Cardiac ventricle fibroblast (primary cell): Measurements from ENCODE around the gene TOMM40L. TPM values are rescaled to one million over a fixed set of nuclear protein-coding genes. Genes with fewer than 3 reads are reported as not detected.

ENCODE experiments used
- total RNA-seq: library from RNA; depleted of rRNA; stranded (reverse); fragments of >200 nt; gene quantifications from 2 replicates; pipeline ENCODE4 v1.2.3, GENCODE V29; 2015

TOMM40L gene
- 2.7 and 5.8 TPM in 2 replicates for total RNA-seq

GRCh38 chr1:161225534-161226319 is at the start of gene TOMM40L:
Gene TOMM40L, plus strand, starts transcription at chr1:161226060. Its CDS starts 430 bp downstream, at chr1:161226490.

GRCh38 chr1:161177112-161177935 is 48.5 kb upstream of the TOMM40L start, which contains the start of gene B4GALT3:
Gene B4GALT3, minus strand, starts transcription at chr1:161177507. Its CDS starts 1,447 bp downstream, at chr1:161176060.

GRCh38 chr1:161198897-161199431 is 26.9 kb upstream of the TOMM40L start, which contains the start of gene ADAMTS4:
Gene ADAMTS4, minus strand, starts transcription at chr1:161199054. Its CDS starts 427 bp downstream, at chr1:161198627.

GRCh38 chr1:161201836-161202712 is 23.8 kb upstream of the TOMM40L start, which contains the start of gene NDUFS2:
Gene NDUFS2, plus strand, starts transcription at chr1:161202367. Its CDS starts 19 bp downstream, at chr1:161202386.

GRCh38 chr1:161215076-161215475 is 10.8 kb upstream of the TOMM40L start, which contains the start of gene FCER1G:
Gene FCER1G, plus strand, starts transcription at chr1:161215295. Its CDS starts 27 bp downstream, at chr1:161215322.

GRCh38 chr1:161238039-161238473 is 12.2 kb downstream of the TOMM40L start, which contains the start of gene NR1I3:
Gene NR1I3, minus strand, starts transcription at chr1:161238203. Its CDS starts 1,638 bp downstream, at chr1:161236565.

GRCh38 chr1:161258439-161259344 is 32.8 kb downstream of the TOMM40L start, which contains the start of gene PCP4L1:
Gene PCP4L1, plus strand, starts transcription at chr1:161258745. Its CDS starts 230 bp downstream, at chr1:161258975.

Other genes starting within 250 kb of the TOMM40L start
- gene F11R, start 204.9 kb upstream of the TOMM40L start, total RNA-seq, result 4.1 and 10.9 TPM in 2 replicates
- gene TSTD1, start 187.1 kb upstream of the TOMM40L start, total RNA-seq, result 14.5 and 21.0 TPM in 2 replicates
- gene USF1, start 180.1 kb upstream of the TOMM40L start, total RNA-seq, result 25.1 and 30.8 TPM in 2 replicates
- not detected in 2 replicates for gene ARHGAP30, start 156.2 kb upstream of the TOMM40L start, total RNA-seq
- gene NECTIN4, start 136.5 kb upstream of the TOMM40L start, total RNA-seq, result 0.10 TPM in 1 of 2 replicates, not detected in the other
- gene KLHDC9, start 127.7 kb upstream of the TOMM40L start, total RNA-seq, result 2.0 and 2.6 TPM in 2 replicates
- gene PFDN2, start 108.0 kb upstream of the TOMM40L start, total RNA-seq, result 34.9 and 36.8 TPM in 2 replicates
- 12.6 and 18.6 TPM in 2 replicates for gene NIT1, start 108.0 kb upstream of the TOMM40L start, total RNA-seq
- 26.5 and 28.1 TPM in 2 replicates for gene DEDD, start 93.4 kb upstream of the TOMM40L start, total RNA-seq
- 79.6 and 90.7 TPM in 2 replicates for gene UFC1, start 72.1 kb upstream of the TOMM40L start, total RNA-seq
- 11.8 and 16.2 TPM in 2 replicates for gene USP21, start 66.6 kb upstream of the TOMM40L start, total RNA-seq
- 6.2 and 7.9 TPM in 2 replicates for gene PPOX, start 59.6 kb upstream of the TOMM40L start, total RNA-seq
- 17.4 and 22.2 TPM in 2 replicates for gene B4GALT3, start 48.6 kb upstream of the TOMM40L start, total RNA-seq
- gene ADAMTS4, start 27.0 kb upstream of the TOMM40L start, total RNA-seq, result 2.2 and 3.6 TPM in 2 replicates
- 73.1 and 95.8 TPM in 2 replicates for gene NDUFS2, start 23.7 kb upstream of the TOMM40L start, total RNA-seq
- gene FCER1G, start 10.8 kb upstream of the TOMM40L start, total RNA-seq, result not detected in 2 replicates
- gene APOA2, start 2.4 kb upstream of the TOMM40L start, total RNA-seq, result not detected in 2 replicates
- gene NR1I3, start 12.1 kb downstream of the TOMM40L start, total RNA-seq, result not detected in 2 replicates
- gene PCP4L1, start 32.7 kb downstream of the TOMM40L start, total RNA-seq, result not detected in 2 replicates
- gene MPZ, start 83.9 kb downstream of the TOMM40L start, total RNA-seq, result 0.44 and 0.50 TPM in 2 replicates
- 133 and 154 TPM in 2 replicates for gene SDHC, start 88.3 kb downstream of the TOMM40L start, total RNA-seq
- gene CFAP126, start 141.8 kb downstream of the TOMM40L start, total RNA-seq, result not detected in 2 replicates